Measurements from ENCODE around the gene VCL.

- TF ChIP-seq EZH2 (IDR thresholded peaks at IDR 0.05; ENCODE audit: low read length, unreplicated experiment) (no peak), CTCF (conservative IDR thresholded peaks at IDR 0.05; ENCODE audit: low read depth, low read length) (no peak), EZH2phosphoT487 (IDR thresholded peaks at IDR 0.05; ENCODE audit: borderline replicate concordance, low read length) (no peak)
Measured at GRCh38 chr10:74133923-74134820, 136.3 kb downstream of the VCL start.
